IMR-90 (cell line): ENCODE data around the gene MCRS1. TPM values are rescaled to one million over a fixed set of nuclear protein-coding genes. Genes with fewer than 3 reads are reported as not detected.

ENCODE experiments used
- ATAC-seq: fragments of 200-7000 bp; cut with Tn5 transposase; 2 replicates; pipeline ENCODE4 v1.9.1; 2020; ENCODE audit warnings: low read depth, mild to moderate bottlenecking, moderate library complexity
- BruUV-seq: library from RNA; stranded (reverse); fragments of 400-500 nt; replicated peaks from 2 replicates; lab custom pipeline; 2021; lab: Mats Ljungman, UMichigan
- CTCF ChIA-PET: fragments of 300-600 bp; formaldehyde crosslinking; extraction: SDS; loops from one replicate; lab custom pipeline; 2021; ENCODE audit warnings: antibody characterized with exemption; lab: Yijun Ruan, JAX
- POLR2A ChIA-PET: fragments of 300-600 bp; sonication (Branson Sonifier 250); formaldehyde crosslinking; loops from one replicate; lab custom pipeline; 2022; ENCODE audit warnings: antibody characterized with exemption; ENCODE audit not compliant: unreplicated experiment; lab: Charles Lee
- DNase-seq: peaks from one replicate; pipeline ENCODE4 v3.0.0; 2013
- H2AFZ ChIP-seq: replicated peaks from 2 replicates; pipeline ENCODE3; 2013; ENCODE audit warnings: low read length, mild to moderate bottlenecking; ENCODE audit not compliant: poor library complexity
- H2AK5ac ChIP-seq: 2 replicates; pipeline ENCODE4 v1.6.1; 2013; ENCODE audit warnings: low read depth, low read length, inconsistent platforms
- H2AK9ac ChIP-seq: replicated peaks from 2 replicates; pipeline ENCODE3; 2013; ENCODE audit warnings: mild to moderate bottlenecking, low read depth, low read length, moderate library complexity; ENCODE audit not compliant: poor library complexity
- H2BK120ac ChIP-seq: 2 replicates; pipeline ENCODE4 v1.6.1; 2013; ENCODE audit warnings: low read depth, low read length, inconsistent platforms
- H2BK15ac ChIP-seq: 3 replicates; pipeline ENCODE4 v1.6.1; 2013; ENCODE audit warnings: low read depth, low read length, inconsistent platforms
- H2BK20ac ChIP-seq: 2 replicates; pipeline ENCODE4 v1.6.1; 2013; ENCODE audit warnings: low read depth, mild to moderate bottlenecking, inconsistent platforms, low read length, moderate library complexity
- H2BK5ac ChIP-seq: 2 replicates; pipeline ENCODE4 v1.6.1; 2013; ENCODE audit warnings: mild to moderate bottlenecking, low read depth, low read length, inconsistent platforms; ENCODE audit not compliant: poor library complexity, severe bottlenecking
- H3K14ac ChIP-seq: replicated peaks from 2 replicates; pipeline ENCODE4 v1.6.1; 2013; ENCODE audit warnings: low read depth, low read length, inconsistent platforms
- H3K18ac ChIP-seq: 2 replicates; pipeline ENCODE4 v1.6.1; 2013; ENCODE audit warnings: low read depth, low read length, control low read depth
- H3K23ac ChIP-seq: 2 replicates; pipeline ENCODE4 v1.6.1; 2013; ENCODE audit warnings: low read depth, low read length, inconsistent platforms
- H3K27ac ChIP-seq: 2 replicates; pipeline ENCODE4 v1.5.1; 2013; ENCODE audit warnings: mild to moderate bottlenecking, control low read depth, low read length; ENCODE audit not compliant: insufficient read depth
- H3K27me3 ChIP-seq: 2 replicates; pipeline ENCODE4 v1.6.1; 2013; ENCODE audit warnings: low read length; ENCODE audit not compliant: control insufficient read depth, insufficient read depth
- H3K36me3 ChIP-seq: 2 replicates; pipeline ENCODE4 v1.6.1; 2013; ENCODE audit warnings: low read length, mixed read lengths; ENCODE audit not compliant: control insufficient read depth, insufficient read depth
- H3K4ac ChIP-seq: 2 replicates; pipeline ENCODE4 v1.6.1; 2013; ENCODE audit warnings: low read depth, low read length, inconsistent platforms
- H3K4me1 ChIP-seq: 2 replicates; pipeline ENCODE4 v1.6.1; 2013; ENCODE audit warnings: low read length, mixed read lengths; ENCODE audit not compliant: control insufficient read depth, insufficient read depth
- H3K4me2 ChIP-seq: 2 replicates; pipeline ENCODE4 v1.6.1; 2013; ENCODE audit warnings: low read depth, mild to moderate bottlenecking, control low read depth, low read length, moderate library complexity
- H3K4me3 ChIP-seq: 2 replicates; pipeline ENCODE4 v1.5.1; 2013; ENCODE audit warnings: low read depth, mild to moderate bottlenecking, control low read depth, low read length, moderate library complexity; ENCODE audit not compliant: insufficient read depth
- H3K56ac ChIP-seq: 2 replicates; pipeline ENCODE4 v1.6.1; 2013; ENCODE audit warnings: low read length, inconsistent platforms; ENCODE audit not compliant: insufficient read depth; ENCODE audit errors: extremely low read depth
- H3K79me1 ChIP-seq, 2 experiments: 2 replicates each; pipeline ENCODE4 v1.6.1; 2013; ENCODE audit warnings: low read length in 2 of 2, inconsistent platforms in 1 of 2, low read depth in 1 of 2
- H3K9ac ChIP-seq: 2 replicates; pipeline ENCODE4 v1.6.1; 2013; ENCODE audit warnings: low read depth, low read length, control low read depth
- H3K9me1 ChIP-seq: 2 replicates; pipeline ENCODE4 v1.6.1; 2013; ENCODE audit warnings: low read length, inconsistent platforms; ENCODE audit not compliant: insufficient read depth
- H3K9me3 ChIP-seq: 2 replicates; pipeline ENCODE4 v1.6.1; 2013; ENCODE audit warnings: low read length; ENCODE audit not compliant: control insufficient read depth, insufficient read depth
- H4K20me1 ChIP-seq: 2 replicates; pipeline ENCODE4 v1.6.1; 2013; ENCODE audit warnings: low read length, inconsistent platforms; ENCODE audit not compliant: insufficient read depth
- H4K5ac ChIP-seq: 2 replicates; pipeline ENCODE4 v1.6.1; 2013; ENCODE audit warnings: mild to moderate bottlenecking, low read depth, low read length, control low read depth
- H4K8ac ChIP-seq, 2 experiments: 2 replicates each; pipeline ENCODE4 v1.6.1; 2013; ENCODE audit warnings: low read depth in 2 of 2, low read length in 2 of 2, control low read depth in 1 of 2, inconsistent platforms in 1 of 2
- H4K91ac ChIP-seq: 2 replicates; pipeline ENCODE4 v1.6.1; 2013; ENCODE audit warnings: low read depth, low read length, inconsistent platforms; ENCODE audit not compliant: insufficient read depth
- RAD21 ChIP-seq: IDR thresholded peaks from 2 replicates; pipeline ENCODE4 v1.6.1; 2012; ENCODE audit warnings: low read length, improper control_type of control experiment
- SMC3 ChIP-seq: fragments of 150-350 bp; IDR thresholded peaks from 2 replicates; pipeline ENCODE4 v1.6.1; 2016; ENCODE audit warnings: low read depth, mild to moderate bottlenecking, antibody characterized with exemption, low read length, moderate library complexity
- WGBS, 2 experiments: methylation state at CpG; one replicate each; pipeline versions ENCODE4 v1.1.5 to v1.1.7; 2013; ENCODE audit warnings: missing lambda C conversion rate in 2 of 2; ENCODE audit not compliant: insufficient read length in 1 of 2; ENCODE audit errors: extremely low coverage in 2 of 2; 5-methylcytosine and 5-hydroxymethylcytosine counted together
- dilution Hi-C: fragments of 300-500 bp; cut with HindIII; formaldehyde crosslinking; loops from one replicate; pipeline ENCODE4 v1.14.3; 2018; ENCODE audit warnings: low sequenced_read_pairs; ENCODE audit not compliant: unreplicated experiment
- in situ Hi-C: fragments of 300-500 bp; cut with MboI; formaldehyde crosslinking; loops from 3 replicates; pipeline ENCODE4 v1.14.3; 2019; ENCODE audit warnings: low sequenced_read_pairs, inconsistent platforms, mixed read lengths
- intact Hi-C: fragments of 100-400 bp; cut with micrococcal nuclease; formaldehyde crosslinking; loops from 2 replicates; pipeline ENCODE4 v1.10.0; 2022
- polyA plus RNA-seq, 3 experiments: library from polyadenylated mRNA; depleted of rRNA; stranded (reverse); fragments of >200 nt; gene quantifications; 2 replicates each; pipeline ENCODE4 v1.2.3, GENCODE V29; 2012; ENCODE audit warnings: low replicate concordance in 1 of 3
- total RNA-seq: library from RNA; depleted of rRNA; stranded (reverse); fragments of >200 nt; gene quantifications from 2 replicates; pipeline ENCODE4 v1.2.3, GENCODE V29; 2012

The MCRS1 gene
- total and polyA plus RNA-seq, 2 of the 4 experiments (the other 2 are of a cell fraction) = 72.9 to 73.2 TPM

GRCh38 chr12:49548481-49548821 is 19.5 kb downstream of the MCRS1 start:
- Histone ChIP-seq H4K8ac (no peak overlapping the region; a peak in 1 of 4 replicates), H2BK15ac (no peak overlapping the region), H2BK5ac (no peak overlapping the region), H2BK20ac (no peak overlapping the region), H3K9ac (no peak overlapping the region), H4K91ac (no peak overlapping the region), H4K20me1 (no peaks in the 10 kb centered on the region), H4K5ac (no peak overlapping the region), H3K4ac (no peak overlapping the region), H3K18ac (no peak overlapping the region), H2AK5ac (no peak overlapping the region), H3K4me1 (peaks cover 3% of the 10 kb centered on the region; the same call in 1 of the 2 replicates), H3K56ac (no peak overlapping the region), H2AFZ (peak overlapping the region; percentile 89), H3K23ac (no peak overlapping the region), H3K9me3 (no peaks in the 10 kb centered on the region), H3K4me3 (no peak overlapping the region), H3K9me1 (no peaks in the 10 kb centered on the region), H3K27ac (no peak overlapping the region), H2BK120ac (no peak overlapping the region), H3K79me1 (no peaks in the 10 kb centered on the region), H3K4me2 (peak overlapping the region; percentile 65; the same call in 1 of the 2 replicates), H3K27me3 (peaks cover 80% of the 10 kb centered on the region), H3K14ac (no peak overlapping the region), H2AK9ac (peak overlapping the region; percentile 69), H3K36me3 (no peaks in the 10 kb centered on the region)
- in situ Hi-C loops (no loop called here), dilution Hi-C loops (no loop called here), intact Hi-C loops (no loop called here)
- BruUV-seq = no TSS peak
- WGBS, 2 experiments = no CpG with 5 or more reads among the region's 8 CpGs
- DNase-seq = no peak
- TF ChIP-seq SMC3 (no peak), RAD21 (no peak)
- ChIA-PET POLR2A (no interaction called here), CTCF (interaction anchor here (0.7 kb wide), 1 partner anchor 32 kb away, joined by 3 read pairs; no protein-coding TSS in a partner anchor)
- no peak for ATAC-seq
